HCT116 (cell line): Measurements from ENCODE around the gene C1orf105. TPM values are rescaled to one million over a fixed set of nuclear protein-coding genes. Genes with fewer than 3 reads are reported as not detected.
A peak's percentile ranks its signal among the peaks of the same experiment; 100 is the strongest.

Experiments used
- ATAC-seq: fragments of 200-7000 bp; cut with Tn5 transposase; 2 replicates; pipeline ENCODE4 v1.9.1; 2020; ENCODE audit warnings: mild to moderate bottlenecking, moderate library complexity
- BruUV-seq: library from RNA; stranded (reverse); fragments of 400-500 nt; replicated peaks from 2 replicates; lab custom pipeline; 2021; lab: Mats Ljungman, UMichigan
- CTCF ChIA-PET: fragments of 300-600 bp; sonication (Branson Sonifier 250); formaldehyde crosslinking; loops from one replicate; lab custom pipeline; 2021; ENCODE audit warnings: antibody characterized with exemption; lab: Charles Lee
- POLR2A ChIA-PET: fragments of 300-600, 350-600 bp; sonication (Branson Sonifier 250); formaldehyde crosslinking; loops from one replicate; lab custom pipeline; 2021; ENCODE audit warnings: antibody characterized with exemption; lab: Charles Lee
- RAD21 ChIA-PET, 2 experiments: fragments of 300-600 bp; sonication (Branson Sonifier 250); formaldehyde crosslinking; loops; one replicate each; lab custom pipeline; 2023; ENCODE audit warnings: low total read pairs in 2 of 2; ENCODE audit not compliant: uncharacterized antibody in 2 of 2, unreplicated experiment in 2 of 2, low non-redundant PET in 1 of 2; lab: Charles Lee
- DNase-seq: peaks from one replicate; pipeline ENCODE4 v3.0.0-alpha.2; 2010; ENCODE audit warnings: low read depth, low spot score
- H2AFZ ChIP-seq: fragments of 200-600 bp; shearing (Covaris generic), sonication (generic); 2 replicates; pipeline ENCODE4 v1.6.1; 2017; ENCODE audit warnings: low read depth, mixed run types, mixed read lengths, antibody characterized with exemption, low read length; ENCODE audit not compliant: poor library complexity, severe bottlenecking
- H3K27ac ChIP-seq: 2 replicates; pipeline ENCODE4 v1.5.1; 2012; ENCODE audit warnings: low read depth, low read length
- H3K27me3 ChIP-seq: fragments of 200-600 bp; sonication (generic); 2 replicates; pipeline ENCODE4 v1.6.1; 2016; ENCODE audit warnings: mixed run types, low read length, mixed read lengths; ENCODE audit not compliant: insufficient read depth
- H3K36me3 ChIP-seq, 2 experiments: fragments of 200-500 bp in 1 of 2; fragments of 200-600 bp in 1 of 2; sonication (Bioruptor generic) in 1 of 2; sonication (generic) in 1 of 2; 2 replicates each; pipeline versions ENCODE4 v1.5.1 to v1.6.1; 2014 to 2016; ENCODE audit warnings: low read length in 2 of 2, inconsistent platforms in 1 of 2, mixed read lengths in 1 of 2, mixed run types in 1 of 2; ENCODE audit not compliant: insufficient read depth in 2 of 2, control insufficient read depth in 1 of 2
- H3K4me1 ChIP-seq, 2 experiments: fragments of 200-600 bp in 1 of 2; sonication (generic) in 1 of 2; 2 replicates each; pipeline versions ENCODE4 v1.5.1 to v1.6.1; 2012 to 2017; ENCODE audit warnings: low read length in 2 of 2, inconsistent platforms in 1 of 2, mild to moderate bottlenecking in 1 of 2, mixed read lengths in 1 of 2, mixed run types in 1 of 2, moderate library complexity in 1 of 2; ENCODE audit not compliant: insufficient read depth in 2 of 2, control insufficient read depth in 1 of 2
- H3K4me2 ChIP-seq: fragments of 200-600 bp; sonication (generic); 2 replicates; pipeline ENCODE4 v1.6.1; 2017; ENCODE audit warnings: mixed run types, low read length, mixed read lengths
- H3K4me3 ChIP-seq, 2 experiments: fragments of 200-600 bp in 1 of 2; sonication (generic) in 1 of 2; replicated peaks in 1 of 2; 2 replicates each; pipeline ENCODE4 v1.5.1; 2011 to 2016; ENCODE audit warnings: low read length in 2 of 2, control low read depth in 1 of 2, low read depth in 1 of 2, mild to moderate bottlenecking in 1 of 2, mixed read lengths in 1 of 2, mixed run types in 1 of 2
- H3K79me2 ChIP-seq: fragments of 200-600 bp; sonication (generic); 2 replicates; pipeline ENCODE4 v1.6.1; 2017; ENCODE audit warnings: mild to moderate bottlenecking, mixed run types, low read length, moderate library complexity, mixed read lengths; ENCODE audit not compliant: insufficient read depth
- H3K9ac ChIP-seq: fragments of 200-600 bp; sonication (generic); 2 replicates; pipeline ENCODE4 v1.6.1; 2016; ENCODE audit warnings: low read length, mixed read lengths
- H3K9me2 ChIP-seq: fragments of 200-600 bp; sonication (generic), shearing (Covaris generic); 2 replicates; pipeline ENCODE4 v1.6.1; 2017; ENCODE audit warnings: mixed run types, mild to moderate bottlenecking, moderate library complexity; ENCODE audit not compliant: insufficient read depth
- H3K9me3 ChIP-seq, 2 experiments: fragments of 200-500 bp in 1 of 2; fragments of 200-600 bp in 1 of 2; sonication (Bioruptor generic) in 1 of 2; sonication (generic) in 1 of 2; 2 replicates each; pipeline ENCODE4 v1.6.1; 2014 to 2017; ENCODE audit warnings: low read length in 2 of 2, mixed read lengths in 2 of 2, inconsistent platforms in 1 of 2, low read depth in 1 of 2, mild to moderate bottlenecking in 1 of 2, mixed run types in 1 of 2, moderate library complexity in 1 of 2; ENCODE audit not compliant: control insufficient read depth in 1 of 2, insufficient read depth in 1 of 2
- H4K20me1 ChIP-seq: fragments of 200-600 bp; sonication (generic), shearing (Covaris generic); 2 replicates; pipeline ENCODE4 v1.6.1; 2017; ENCODE audit warnings: mixed run types, mild to moderate bottlenecking, moderate library complexity; ENCODE audit not compliant: insufficient read depth
- CBX3 ChIP-seq: IDR thresholded peaks from 2 replicates; pipeline ENCODE4 v1.6.1; 2012; ENCODE audit warnings: low read depth
- EGR1 ChIP-seq: IDR thresholded peaks from 2 replicates; pipeline ENCODE4 v1.6.1; 2012; ENCODE audit warnings: low read depth
- EZH2 ChIP-seq: fragments of 200-600 bp; sonication (generic); IDR thresholded peaks from 2 replicates; pipeline ENCODE4 v1.6.1; 2017; ENCODE audit warnings: antibody characterized with exemption, mixed run types
- EZH2phosphoT487 ChIP-seq: fragments of 200-600 bp; IDR thresholded peaks from 2 replicates; pipeline ENCODE4 v1.6.1; 2018; ENCODE audit warnings: antibody characterized with exemption, borderline replicate concordance
- FOSL1 ChIP-seq: IDR thresholded peaks from 2 replicates; pipeline ENCODE4 v1.6.1; 2012; ENCODE audit warnings: low read depth
- POLR2AphosphoS5 ChIP-seq: IDR thresholded peaks from 2 replicates; pipeline ENCODE4 v1.6.1; 2011; ENCODE audit warnings: mild to moderate bottlenecking, low read depth, low read length, moderate library complexity
- RAD21 ChIP-seq: IDR thresholded peaks from 2 replicates; pipeline ENCODE4 v1.6.1; 2012; ENCODE audit warnings: low read depth, mild to moderate bottlenecking
- SRF ChIP-seq: IDR thresholded peaks from 2 replicates; pipeline ENCODE4 v1.6.1; 2012; ENCODE audit warnings: low read depth
- YY1 ChIP-seq: IDR thresholded peaks from 2 replicates; pipeline ENCODE4 v1.6.1; 2011; ENCODE audit warnings: low read length, low read depth, moderate library complexity, mild to moderate bottlenecking; ENCODE audit not compliant: insufficient replicate concordance; ENCODE audit errors: extremely low read depth
- intact Hi-C: fragments of 100-400 bp; cut with micrococcal nuclease; formaldehyde crosslinking; loops from 2 replicates; pipeline ENCODE4 v1.10.0; 2022
- total RNA-seq: library from RNA; stranded (reverse); gene quantifications from one replicate; pipeline ENCODE4 v1.2.1, GENCODE V29; 2021; ENCODE audit not compliant: unreplicated experiment
- TF ChIP-seq, protein P1 (sequence below): IDR thresholded peaks from 2 replicates; pipeline ENCODE4 v1.6.1; 2011; ENCODE audit warnings: mild to moderate bottlenecking, low read length, moderate library complexity; ENCODE audit not compliant: insufficient replicate concordance; ENCODE audit errors: extremely low read depth
- TF ChIP-seq, protein P2 (sequence below), 3 experiments: fragments of 200-600 bp in 1 of 3; sonication (generic) in 1 of 3; IDR thresholded peaks in 2 of 3; conservative IDR thresholded peaks in 1 of 3; 2 replicates each; pipeline ENCODE4 v1.5.1; 2012 to 2017; ENCODE audit warnings: low read depth in 2 of 3, low read length in 2 of 3, antibody characterized with exemption in 1 of 3, borderline replicate concordance in 1 of 3, control low read depth in 1 of 3, mild to moderate bottlenecking in 1 of 3, mixed read lengths in 1 of 3, mixed run types in 1 of 3, moderate library complexity in 1 of 3; ENCODE audit not compliant: insufficient read depth in 1 of 3

C1orf105 gene
- total RNA-seq, 1 experiment from 2014 or later = not detected

DNA sequence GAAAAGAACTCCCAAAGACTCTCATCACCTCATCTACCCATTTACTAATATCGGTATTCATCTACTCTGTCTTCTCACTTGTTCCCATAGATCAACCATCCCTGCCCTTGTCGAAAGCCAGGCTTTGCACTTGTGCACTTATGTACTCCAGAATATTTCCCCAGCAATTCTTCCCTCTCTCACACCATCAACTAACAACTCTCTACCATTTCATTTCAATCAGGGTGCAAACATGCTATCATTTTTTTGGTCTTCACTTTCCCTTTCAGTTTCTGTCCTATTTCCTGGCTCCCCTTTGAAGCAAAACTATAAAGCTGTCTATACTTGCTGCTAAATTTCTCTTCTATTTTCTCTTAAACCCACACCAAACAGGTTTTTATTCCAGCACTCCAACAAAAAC, 6.7 kb downstream of the C1orf105 start (continued):
- TF ChIP-seq, protein P1, sequence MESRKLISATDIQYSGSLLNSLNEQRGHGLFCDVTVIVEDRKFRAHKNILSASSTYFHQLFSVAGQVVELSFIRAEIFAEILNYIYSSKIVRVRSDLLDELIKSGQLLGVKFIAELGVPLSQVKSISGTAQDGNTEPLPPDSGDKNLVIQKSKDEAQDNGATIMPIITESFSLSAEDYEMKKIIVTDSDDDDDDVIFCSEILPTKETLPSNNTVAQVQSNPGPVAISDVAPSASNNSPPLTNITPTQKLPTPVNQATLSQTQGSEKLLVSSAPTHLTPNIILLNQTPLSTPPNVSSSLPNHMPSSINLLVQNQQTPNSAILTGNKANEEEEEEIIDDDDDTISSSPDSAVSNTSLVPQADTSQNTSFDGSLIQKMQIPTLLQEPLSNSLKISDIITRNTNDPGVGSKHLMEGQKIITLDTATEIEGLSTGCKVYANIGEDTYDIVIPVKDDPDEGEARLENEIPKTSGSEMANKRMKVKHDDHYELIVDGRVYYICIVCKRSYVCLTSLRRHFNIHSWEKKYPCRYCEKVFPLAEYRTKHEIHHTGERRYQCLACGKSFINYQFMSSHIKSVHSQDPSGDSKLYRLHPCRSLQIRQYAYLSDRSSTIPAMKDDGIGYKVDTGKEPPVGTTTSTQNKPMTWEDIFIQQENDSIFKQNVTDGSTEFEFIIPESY = no peak
- TF ChIP-seq YY1 (no peak), FOSL1 (no peak), EZH2phosphoT487 (no peak), EGR1 (no peak), CBX3 (no peak), RAD21 (no peak), SRF (no peak), EZH2 (no peak)

DNA sequence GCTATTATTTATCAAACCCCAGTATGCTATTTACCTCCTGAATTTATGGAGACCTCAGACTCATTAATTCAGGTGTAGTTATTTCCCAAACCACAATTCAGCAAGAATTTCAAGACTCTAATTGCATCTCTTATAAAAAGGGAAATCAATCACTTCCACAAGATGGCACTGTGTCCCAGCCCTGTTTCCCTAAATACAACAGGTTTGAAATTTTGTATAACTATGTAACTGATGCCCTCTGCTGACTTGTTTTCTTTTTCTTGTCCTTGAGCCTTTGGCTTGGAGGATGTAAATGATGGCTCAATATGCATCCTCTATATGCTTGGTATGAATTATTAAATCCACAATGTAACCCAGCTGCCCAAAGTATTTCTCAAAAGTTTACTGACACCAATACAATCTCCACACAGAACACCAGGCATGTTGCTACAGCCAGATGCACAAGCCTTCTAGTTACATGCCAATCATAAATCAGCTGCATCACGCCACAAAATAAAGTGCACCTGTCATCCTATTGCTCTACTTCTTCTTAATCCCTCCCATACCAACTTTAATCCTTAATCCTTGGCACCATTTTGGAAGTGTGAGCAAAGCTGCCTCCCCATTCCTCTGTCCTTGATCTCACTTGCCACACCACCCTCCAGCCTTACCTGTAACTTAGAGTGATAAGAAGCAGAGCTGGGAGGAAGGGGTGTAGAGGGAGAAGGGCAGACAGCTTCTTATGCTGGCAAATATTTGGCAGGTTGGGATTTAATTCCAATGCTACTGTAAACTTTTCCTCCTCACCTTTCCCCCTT, 9.0 kb downstream of the C1orf105 start:
- Histone ChIP-seq H3K27ac (no peak overlapping the region), H3K27me3 (no peaks in the 10 kb centered on the region), H4K20me1 (no peaks in the 10 kb centered on the region), H3K36me3 (no peaks in the 10 kb centered on the region), H3K4me3 (no peak overlapping the region), H3K9me2 (no peaks in the 10 kb centered on the region), H3K4me2 (no peak overlapping the region), H3K9ac (no peak overlapping the region), H2AFZ (no peak overlapping the region), H3K79me2 (no peaks in the 10 kb centered on the region), H3K4me1 (no peaks in the 10 kb centered on the region), H3K9me3 (no peaks in the 10 kb centered on the region)
- ChIA-PET POLR2A (no interaction called here), RAD21 (no interaction called here), CTCF (interaction anchor here (0.9 to 1.5 kb wide), 3 partner anchors 30 to 427 kb away, joined by 3 to 10 read pairs (median 7); no protein-coding TSS in a partner anchor)
- DNase-seq (peak; percentile 63), ATAC-seq (peak; percentile 88)
- TF ChIP-seq RAD21 (peak; percentile 92), POLR2AphosphoS5 (no peak)
- TF ChIP-seq, protein P2, sequence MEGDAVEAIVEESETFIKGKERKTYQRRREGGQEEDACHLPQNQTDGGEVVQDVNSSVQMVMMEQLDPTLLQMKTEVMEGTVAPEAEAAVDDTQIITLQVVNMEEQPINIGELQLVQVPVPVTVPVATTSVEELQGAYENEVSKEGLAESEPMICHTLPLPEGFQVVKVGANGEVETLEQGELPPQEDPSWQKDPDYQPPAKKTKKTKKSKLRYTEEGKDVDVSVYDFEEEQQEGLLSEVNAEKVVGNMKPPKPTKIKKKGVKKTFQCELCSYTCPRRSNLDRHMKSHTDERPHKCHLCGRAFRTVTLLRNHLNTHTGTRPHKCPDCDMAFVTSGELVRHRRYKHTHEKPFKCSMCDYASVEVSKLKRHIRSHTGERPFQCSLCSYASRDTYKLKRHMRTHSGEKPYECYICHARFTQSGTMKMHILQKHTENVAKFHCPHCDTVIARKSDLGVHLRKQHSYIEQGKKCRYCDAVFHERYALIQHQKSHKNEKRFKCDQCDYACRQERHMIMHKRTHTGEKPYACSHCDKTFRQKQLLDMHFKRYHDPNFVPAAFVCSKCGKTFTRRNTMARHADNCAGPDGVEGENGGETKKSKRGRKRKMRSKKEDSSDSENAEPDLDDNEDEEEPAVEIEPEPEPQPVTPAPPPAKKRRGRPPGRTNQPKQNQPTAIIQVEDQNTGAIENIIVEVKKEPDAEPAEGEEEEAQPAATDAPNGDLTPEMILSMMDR (IDR thresholded peaks at IDR 0.05 in 2 of 3, conservative IDR thresholded peaks at IDR 0.05 in 1 of 3; ENCODE audit: borderline replicate concordance in 1 of 3, insufficient read depth in 1 of 3, low read depth in 2 of 3, low read length in 2 of 3) = peak; percentile 74 to 99 (median 88)
- intact Hi-C loops = loop anchor here (1.0 kb wide), 2 partner anchors 339 to 427 kb away; no protein-coding TSS in a partner anchor
- BruUV-seq = no TSS peak
